ENCODE results near the gene LEMD1.

DNA sequence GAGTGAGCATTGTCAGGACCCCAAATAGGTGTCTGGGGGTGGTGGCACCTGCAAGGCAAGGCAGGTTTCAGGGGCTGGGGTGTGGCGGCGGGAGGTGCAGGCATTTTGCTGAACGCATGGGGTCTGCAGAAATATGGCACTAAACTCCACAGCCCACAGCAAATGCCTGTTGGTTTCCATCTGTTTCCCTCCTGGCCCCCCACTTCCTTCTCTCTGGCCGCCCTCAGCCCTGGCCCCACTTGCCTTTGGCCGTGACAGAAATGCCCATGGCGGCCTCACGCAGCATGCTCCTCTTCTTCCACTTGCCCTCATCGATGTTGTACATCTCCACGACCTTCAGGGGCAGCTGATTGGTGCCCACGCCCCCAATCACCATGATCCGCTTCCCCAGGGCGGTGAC, 78.9 kb downstream of the LEMD1 start:
- no peak for TF ChIP-seq POLR2AphosphoS5 (IDR thresholded peaks at IDR 0.05)
- TF ChIP-seq, protein P1, sequence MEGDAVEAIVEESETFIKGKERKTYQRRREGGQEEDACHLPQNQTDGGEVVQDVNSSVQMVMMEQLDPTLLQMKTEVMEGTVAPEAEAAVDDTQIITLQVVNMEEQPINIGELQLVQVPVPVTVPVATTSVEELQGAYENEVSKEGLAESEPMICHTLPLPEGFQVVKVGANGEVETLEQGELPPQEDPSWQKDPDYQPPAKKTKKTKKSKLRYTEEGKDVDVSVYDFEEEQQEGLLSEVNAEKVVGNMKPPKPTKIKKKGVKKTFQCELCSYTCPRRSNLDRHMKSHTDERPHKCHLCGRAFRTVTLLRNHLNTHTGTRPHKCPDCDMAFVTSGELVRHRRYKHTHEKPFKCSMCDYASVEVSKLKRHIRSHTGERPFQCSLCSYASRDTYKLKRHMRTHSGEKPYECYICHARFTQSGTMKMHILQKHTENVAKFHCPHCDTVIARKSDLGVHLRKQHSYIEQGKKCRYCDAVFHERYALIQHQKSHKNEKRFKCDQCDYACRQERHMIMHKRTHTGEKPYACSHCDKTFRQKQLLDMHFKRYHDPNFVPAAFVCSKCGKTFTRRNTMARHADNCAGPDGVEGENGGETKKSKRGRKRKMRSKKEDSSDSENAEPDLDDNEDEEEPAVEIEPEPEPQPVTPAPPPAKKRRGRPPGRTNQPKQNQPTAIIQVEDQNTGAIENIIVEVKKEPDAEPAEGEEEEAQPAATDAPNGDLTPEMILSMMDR (IDR thresholded peaks at IDR 0.05) = no peak
- TF ChIP-seq POLR2A (IDR thresholded peaks at IDR 0.05) = no peak
- no peak for TF ChIP-seq EP300 (IDR thresholded peaks at IDR 0.05)

Measured in suprapubic skin (tissue), 4 donors.